ENCODE measurements around the gene LRRTM4.

DNA sequence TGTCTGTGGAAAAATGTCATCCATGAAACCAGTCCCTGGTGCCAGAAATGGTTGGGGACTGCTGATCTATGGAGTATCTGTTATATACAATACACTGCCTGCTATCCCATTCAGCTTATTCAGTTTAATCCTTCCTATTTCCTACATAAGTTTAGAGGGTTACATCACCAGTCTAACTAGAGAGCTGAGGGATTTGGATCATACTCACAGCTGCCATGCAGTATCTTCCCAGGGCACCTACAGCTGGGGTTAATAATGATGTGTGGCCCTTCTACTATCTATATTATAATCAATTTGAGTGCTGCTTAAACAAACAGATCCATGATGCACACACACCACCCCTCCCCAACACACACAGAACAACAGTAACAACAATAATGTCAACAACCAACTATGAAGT lies 524.0 kb downstream of the LRRTM4 start:
- TF ChIP-seq, protein P1, sequence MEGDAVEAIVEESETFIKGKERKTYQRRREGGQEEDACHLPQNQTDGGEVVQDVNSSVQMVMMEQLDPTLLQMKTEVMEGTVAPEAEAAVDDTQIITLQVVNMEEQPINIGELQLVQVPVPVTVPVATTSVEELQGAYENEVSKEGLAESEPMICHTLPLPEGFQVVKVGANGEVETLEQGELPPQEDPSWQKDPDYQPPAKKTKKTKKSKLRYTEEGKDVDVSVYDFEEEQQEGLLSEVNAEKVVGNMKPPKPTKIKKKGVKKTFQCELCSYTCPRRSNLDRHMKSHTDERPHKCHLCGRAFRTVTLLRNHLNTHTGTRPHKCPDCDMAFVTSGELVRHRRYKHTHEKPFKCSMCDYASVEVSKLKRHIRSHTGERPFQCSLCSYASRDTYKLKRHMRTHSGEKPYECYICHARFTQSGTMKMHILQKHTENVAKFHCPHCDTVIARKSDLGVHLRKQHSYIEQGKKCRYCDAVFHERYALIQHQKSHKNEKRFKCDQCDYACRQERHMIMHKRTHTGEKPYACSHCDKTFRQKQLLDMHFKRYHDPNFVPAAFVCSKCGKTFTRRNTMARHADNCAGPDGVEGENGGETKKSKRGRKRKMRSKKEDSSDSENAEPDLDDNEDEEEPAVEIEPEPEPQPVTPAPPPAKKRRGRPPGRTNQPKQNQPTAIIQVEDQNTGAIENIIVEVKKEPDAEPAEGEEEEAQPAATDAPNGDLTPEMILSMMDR (IDR thresholded peaks at IDR 0.05; ENCODE audit: poor library complexity, severe bottlenecking): no peak
- no peak for TF ChIP-seq POLR2AphosphoS5 (IDR thresholded peaks at IDR 0.05)
- TF ChIP-seq, protein P2, sequence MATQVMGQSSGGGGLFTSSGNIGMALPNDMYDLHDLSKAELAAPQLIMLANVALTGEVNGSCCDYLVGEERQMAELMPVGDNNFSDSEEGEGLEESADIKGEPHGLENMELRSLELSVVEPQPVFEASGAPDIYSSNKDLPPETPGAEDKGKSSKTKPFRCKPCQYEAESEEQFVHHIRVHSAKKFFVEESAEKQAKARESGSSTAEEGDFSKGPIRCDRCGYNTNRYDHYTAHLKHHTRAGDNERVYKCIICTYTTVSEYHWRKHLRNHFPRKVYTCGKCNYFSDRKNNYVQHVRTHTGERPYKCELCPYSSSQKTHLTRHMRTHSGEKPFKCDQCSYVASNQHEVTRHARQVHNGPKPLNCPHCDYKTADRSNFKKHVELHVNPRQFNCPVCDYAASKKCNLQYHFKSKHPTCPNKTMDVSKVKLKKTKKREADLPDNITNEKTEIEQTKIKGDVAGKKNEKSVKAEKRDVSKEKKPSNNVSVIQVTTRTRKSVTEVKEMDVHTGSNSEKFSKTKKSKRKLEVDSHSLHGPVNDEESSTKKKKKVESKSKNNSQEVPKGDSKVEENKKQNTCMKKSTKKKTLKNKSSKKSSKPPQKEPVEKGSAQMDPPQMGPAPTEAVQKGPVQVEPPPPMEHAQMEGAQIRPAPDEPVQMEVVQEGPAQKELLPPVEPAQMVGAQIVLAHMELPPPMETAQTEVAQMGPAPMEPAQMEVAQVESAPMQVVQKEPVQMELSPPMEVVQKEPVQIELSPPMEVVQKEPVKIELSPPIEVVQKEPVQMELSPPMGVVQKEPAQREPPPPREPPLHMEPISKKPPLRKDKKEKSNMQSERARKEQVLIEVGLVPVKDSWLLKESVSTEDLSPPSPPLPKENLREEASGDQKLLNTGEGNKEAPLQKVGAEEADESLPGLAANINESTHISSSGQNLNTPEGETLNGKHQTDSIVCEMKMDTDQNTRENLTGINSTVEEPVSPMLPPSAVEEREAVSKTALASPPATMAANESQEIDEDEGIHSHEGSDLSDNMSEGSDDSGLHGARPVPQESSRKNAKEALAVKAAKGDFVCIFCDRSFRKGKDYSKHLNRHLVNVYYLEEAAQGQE (IDR thresholded peaks at IDR 0.05; ENCODE audit: borderline replicate concordance): no peak
- no peak for TF ChIP-seq TAF1 (IDR thresholded peaks at IDR 0.05; ENCODE audit: low read depth)
- no peak for TF ChIP-seq EP300 (conservative IDR thresholded peaks at IDR 0.05; ENCODE audit: poor library complexity, severe bottlenecking)
- TF ChIP-seq RAD21 (conservative IDR thresholded peaks at IDR 0.05): no peak
- no peak for TF ChIP-seq SMC3 (conservative IDR thresholded peaks at IDR 0.05; ENCODE audit: poor library complexity)
- TF ChIP-seq EZH2 (IDR thresholded peaks at IDR 0.05; ENCODE audit: borderline replicate concordance, insufficient read depth, low read length, poor library complexity, severe bottlenecking): no peak
